Lung (tissue), 12 donors: ENCODE measurements around the gene KRTAP9-9. TPM values are rescaled to one million over a fixed set of nuclear protein-coding genes. Genes with fewer than 3 reads are reported as not detected.
"Not testable (repeated sequence)": the region's sequence is repeated elsewhere in the genome, so short reads cannot be mapped to it uniquely, and the experiment has no call there.

Experiments
- ATAC-seq: fragments of 200-7000 bp; cut with Tn5 transposase; one replicate; pipeline ENCODE4 v1.9.1; 2020; ENCODE audit warnings: moderate number of reproducible peaks; ENCODE audit not compliant: insufficient read depth, low FRiP score
- DNase-seq, 3 donors: peaks; one replicate each; pipeline ENCODE4 v3.0.0-alpha.2; 2013 to 2017
- H3K27ac ChIP-seq, 2 donors: one replicate each; pipeline ENCODE4 v1.5.1; 2013; ENCODE audit warnings: mild to moderate bottlenecking in 2 of 2, moderate library complexity in 2 of 2, control low read depth in 1 of 2, inconsistent platforms in 1 of 2, low read depth in 1 of 2, low read length in 1 of 2
- H3K27me3 ChIP-seq, 3 donors: one replicate each; pipeline ENCODE4 v1.5.1; 2013; ENCODE audit warnings: low read length in 2 of 3; ENCODE audit not compliant: control insufficient read depth in 3 of 3, insufficient read depth in 3 of 3
- H3K36me3 ChIP-seq, 4 donors: one replicate each; pipeline ENCODE4 v1.5.1; 2013; ENCODE audit warnings: low read length in 4 of 4, mild to moderate bottlenecking in 1 of 4, moderate library complexity in 1 of 4; ENCODE audit not compliant: control insufficient read depth in 4 of 4, insufficient read depth in 4 of 4
- H3K4me1 ChIP-seq, 5 donors: one replicate each; pipeline ENCODE4 v1.5.1; 2013; ENCODE audit warnings: low read length in 5 of 5, mild to moderate bottlenecking in 2 of 5, moderate library complexity in 1 of 5; ENCODE audit not compliant: control insufficient read depth in 5 of 5, insufficient read depth in 5 of 5
- H3K4me3 ChIP-seq: one replicate; pipeline ENCODE4 v1.5.1; 2013; ENCODE audit warnings: mild to moderate bottlenecking, control low read depth, moderate library complexity
- H3K9ac ChIP-seq, 2 donors: one replicate each; pipeline ENCODE4 v1.5.1; 2013; ENCODE audit warnings: low read length in 2 of 2, control low read depth in 1 of 2; ENCODE audit not compliant: insufficient read depth in 1 of 2
- H3K9me3 ChIP-seq, 4 donors: one replicate each; pipeline ENCODE4 v1.5.1; 2013; ENCODE audit warnings: low read length in 3 of 4, mild to moderate bottlenecking in 1 of 4, moderate library complexity in 1 of 4; ENCODE audit not compliant: control insufficient read depth in 4 of 4, insufficient read depth in 3 of 4
- CTCF ChIP-seq: IDR thresholded peaks from 2 replicates; pipeline ENCODE4 v1.5.1; 2012; ENCODE audit warnings: mild to moderate bottlenecking; ENCODE audit errors: control extremely low read depth, extremely low read depth
- WGBS, 2 donors: extraction: QIAGEN DNeasy Blood & Tissue Kit; methylation state at CpG; one replicate each; pipeline ENCODE4 v1.1.7; 2013; 5-methylcytosine and 5-hydroxymethylcytosine counted together
- polyA plus RNA-seq, 2 donors: library from polyadenylated mRNA; stranded (reverse); fragments of 200-250 nt; gene quantifications; one replicate each; pipeline ENCODE4 v1.2.1, GENCODE V29; 2013
- total RNA-seq, 2 donors: library from RNA; depleted of rRNA in 1 of 2; stranded (reverse); fragments of >200 nt in 1 of 2; gene quantifications; one replicate each; pipeline ENCODE4 v1.2.1, GENCODE V29; 2014 to 2021
- donor health status: control.
- donor health status: control.
- donor health status: Bipolar disorder and iron deficiency.
- donor health status: healthy.
- donor health status: DM: yes; HTN: yes; CAD: no.

KRTAP9-9 gene
- total and polyA plus RNA-seq, 4 donors: not detected

- TF ChIP-seq CTCF: no peak
- DNase-seq: no peak
- H3K4me1 ChIP-seq: no peaks in the 10 kb centered on the region
Measured at GRCh38 chr17:41231731-41232130, 23.5 kb upstream of the KRTAP9-9 start.

GRCh38 chr17:41232399-41233105 lies 22.6 kb upstream of the KRTAP9-9 start, which contains the start of gene KRTAP9-3:
TSS of gene KRTAP9-3 (plus strand) at chr17:41232449. CDS start at chr17:41232502, 53 bp downstream.
- ATAC-seq, H3K4me1 ChIP-seq, H3K27ac ChIP-seq, DNase-seq, H3K4me3 ChIP-seq, H3K36me3 ChIP-seq, H3K27me3 ChIP-seq, H3K9ac ChIP-seq, H3K9me3 ChIP-seq: not testable (repeated sequence)
- 80 to 83% methylated on average over 1 of the region's 1 CpG for WGBS, 2 donors

More at GRCh38 chr17:41231731-41232130, 23.5 kb upstream of the KRTAP9-9 start:
- Histone ChIP-seq H3K27ac (no peak overlapping the region), H3K27me3 (peaks cover 0 to 10% (median 0%) of the 10 kb centered on the region in 3 donors), H3K9me3 (no peaks in the 10 kb centered on the region), H3K4me3 (no peak overlapping the region), H3K36me3 (no peaks in the 10 kb centered on the region), H3K9ac (no peak overlapping the region)
- ATAC-seq: no peak
- 89% methylated on average over 6 of the region's 6 CpGs for WGBS, 2 donors

GRCh38 chr17:41237116-41237515 lies 18.1 kb upstream of the KRTAP9-9 start:
- H3K27ac ChIP-seq, H3K4me1 ChIP-seq, H3K9me3 ChIP-seq, ATAC-seq, H3K27me3 ChIP-seq, H3K36me3 ChIP-seq, DNase-seq, H3K4me3 ChIP-seq, H3K9ac ChIP-seq: not testable (repeated sequence)
- 72 to 77% methylated on average over 4 of the region's 4 CpGs for WGBS, 2 donors

GRCh38 chr17:41237949-41238437 lies 17.2 kb upstream of the KRTAP9-9 start, which contains the start of gene KRTAP9-8:
TSS of gene KRTAP9-8 (plus strand) at chr17:41237999. CDS start at chr17:41238052, 53 bp downstream.
- H3K9ac ChIP-seq, H3K36me3 ChIP-seq, H3K27me3 ChIP-seq, H3K27ac ChIP-seq, H3K4me3 ChIP-seq, H3K4me1 ChIP-seq, H3K9me3 ChIP-seq, ATAC-seq, DNase-seq: not testable (repeated sequence)
- WGBS, 2 donors: 46 to 53% methylated on average over 3 of the region's 3 CpGs

GRCh38 chr17:41246995-41247787 lies 8.0 kb upstream of the KRTAP9-9 start:
- not testable (repeated sequence) for H3K4me3 ChIP-seq, ATAC-seq, H3K36me3 ChIP-seq, H3K27me3 ChIP-seq, DNase-seq, H3K9ac ChIP-seq, H3K4me1 ChIP-seq, H3K9me3 ChIP-seq, H3K27ac ChIP-seq
- WGBS, 2 donors: 47 to 62% methylated on average over 2 of the region's 2 CpGs

GRCh38 chr17:41249637-41250240 lies 5.4 kb upstream of the KRTAP9-9 start, which contains the start of gene KRTAP9-4:
TSS of gene KRTAP9-4 (plus strand) at chr17:41249687. CDS start at chr17:41249721, 34 bp downstream.
- not testable (repeated sequence) for H3K36me3 ChIP-seq, H3K27ac ChIP-seq, H3K9ac ChIP-seq, ATAC-seq, H3K9me3 ChIP-seq, H3K4me3 ChIP-seq, H3K4me1 ChIP-seq, DNase-seq, H3K27me3 ChIP-seq
- 67 to 77% methylated on average over 2 of the region's 2 CpGs for WGBS, 2 donors
